Subcutaneous adipose tissue (tissue), 4 donors: ENCODE results near the gene HAO2. TPM values are rescaled to one million over a fixed set of nuclear protein-coding genes. Genes with fewer than 3 reads are reported as not detected.

ENCODE experiments used
- CTCF ChIP-seq: fragments of 450-650 bp; IDR thresholded peaks from one replicate; pipeline ENCODE4 v1.5.1; 2016; ENCODE audit warnings: low read depth, mild to moderate bottlenecking, control low read depth, antibody characterized with exemption, moderate library complexity
- total RNA-seq, 4 donors: library from RNA; depleted of rRNA; stranded (reverse); fragments of >200 nt; gene quantifications; one replicate each; pipeline ENCODE4 v1.1.0, GENCODE V29; 2016

Gene HAO2
- total RNA-seq, 4 donors from 2014 or later: 0.49 to 0.66 TPM; not detected in 2

- no peak for TF ChIP-seq CTCF
These were observed 6.8 kb upstream of the HAO2 start for GRCh38 chr1:119361620-119362344.

GRCh38 chr1:119363162-119363561 lies 5.4 kb upstream of the HAO2 start:
- no peak for TF ChIP-seq CTCF

GRCh38 chr1:119364640-119365039 lies 3.9 kb upstream of the HAO2 start:
- no peak for TF ChIP-seq CTCF

- no peak for TF ChIP-seq CTCF
These were observed 2.2 kb upstream of the HAO2 start for GRCh38 chr1:119366424-119366823.

GRCh38 chr1:119367432-119368124 lies 1.0 kb upstream of the HAO2 start:
- no peak for TF ChIP-seq CTCF

- no peak for TF ChIP-seq CTCF
These were observed 2.2 kb downstream of the HAO2 start for GRCh38 chr1:119370748-119371147.

GRCh38 chr1:119371815-119372214 lies 3.2 kb downstream of the HAO2 start:
- TF ChIP-seq CTCF: no peak
